GM19455 (cell line): ENCODE measurements around the gene FHIT.

ENCODE experiments used
- ATAC-seq: cut with Tn5 transposase; IDR thresholded peaks from one replicate; pipeline ENCODE4 v1.9.1; 2021; ENCODE audit not compliant: unreplicated experiment

Gene FHIT

DNA sequence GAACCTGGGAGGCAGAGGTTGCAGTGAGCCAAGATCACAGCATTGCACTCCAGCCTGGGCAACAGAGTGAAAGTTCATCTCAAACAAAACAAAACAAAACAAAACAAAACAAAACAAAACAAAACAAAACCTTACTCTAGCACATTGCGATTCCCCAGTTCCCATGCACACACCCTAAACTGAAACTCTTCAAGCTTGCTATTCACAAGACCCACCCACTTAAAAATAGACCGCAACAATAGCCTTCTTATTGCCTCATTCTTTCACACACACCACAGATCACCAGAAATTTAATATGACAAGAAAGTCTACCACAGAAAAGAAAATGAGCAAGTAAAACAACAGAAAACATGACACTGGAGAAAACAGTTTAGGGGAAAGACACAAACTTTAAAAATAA is 598.4 kb downstream of the FHIT start:
- no peak for ATAC-seq

DNA sequence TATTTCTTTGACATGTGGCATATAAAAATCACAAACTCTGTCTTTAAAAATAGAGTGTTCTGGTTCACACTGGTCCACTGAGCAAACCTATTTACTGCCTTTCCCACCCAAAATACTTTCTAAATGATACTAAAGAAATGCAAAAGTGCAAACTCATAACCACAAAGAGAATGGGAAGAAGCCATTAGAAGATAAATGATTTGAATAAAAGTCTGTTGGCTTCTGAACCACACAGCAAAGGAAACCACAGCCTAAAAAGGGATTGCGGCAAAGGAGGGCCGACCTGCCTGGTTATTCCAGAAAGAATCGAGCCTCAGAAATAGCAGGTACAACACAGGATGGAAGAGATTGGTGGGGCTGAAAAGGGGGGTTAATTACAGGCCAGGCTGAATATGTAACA is 599.5 kb downstream of the FHIT start:
- no peak for ATAC-seq

DNA sequence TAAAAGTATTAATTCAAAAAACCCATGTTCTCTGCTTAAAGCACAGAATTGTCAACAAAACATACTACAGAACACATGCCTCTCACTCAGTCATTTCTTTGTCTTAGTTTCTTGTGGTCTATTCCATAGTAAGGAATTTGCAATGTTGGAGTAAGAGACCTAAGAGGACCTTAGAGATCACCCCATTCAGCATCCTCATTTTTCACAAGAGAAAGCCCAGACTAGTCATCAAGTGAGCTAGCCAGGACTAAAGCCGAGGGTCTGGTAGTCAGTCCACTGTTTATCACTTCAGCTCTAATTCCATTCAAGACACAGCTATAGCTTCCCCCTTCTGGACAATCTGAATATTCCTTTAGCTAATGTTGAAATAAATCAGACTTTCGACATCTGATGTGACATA is 601.1 kb downstream of the FHIT start:
- ATAC-seq = no peak

DNA sequence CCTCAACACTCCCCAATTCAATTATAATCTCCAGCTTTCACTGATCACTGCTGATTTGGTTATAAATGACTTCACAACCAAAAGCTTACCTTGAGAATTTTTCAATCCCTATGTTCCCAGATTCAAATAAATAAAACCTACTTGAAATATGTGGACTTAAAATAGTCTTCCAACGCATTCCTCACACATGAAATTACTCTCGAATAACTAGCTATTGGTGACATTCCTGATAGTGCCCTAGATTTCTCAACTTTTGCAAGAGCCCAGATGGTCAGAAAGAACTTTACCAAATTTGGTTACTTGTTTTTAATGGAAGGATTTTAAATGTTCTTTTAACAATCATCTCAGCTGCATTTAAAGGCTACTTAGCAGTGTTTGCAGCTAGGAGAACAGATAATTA is 605.5 kb downstream of the FHIT start:
- ATAC-seq = no peak

DNA sequence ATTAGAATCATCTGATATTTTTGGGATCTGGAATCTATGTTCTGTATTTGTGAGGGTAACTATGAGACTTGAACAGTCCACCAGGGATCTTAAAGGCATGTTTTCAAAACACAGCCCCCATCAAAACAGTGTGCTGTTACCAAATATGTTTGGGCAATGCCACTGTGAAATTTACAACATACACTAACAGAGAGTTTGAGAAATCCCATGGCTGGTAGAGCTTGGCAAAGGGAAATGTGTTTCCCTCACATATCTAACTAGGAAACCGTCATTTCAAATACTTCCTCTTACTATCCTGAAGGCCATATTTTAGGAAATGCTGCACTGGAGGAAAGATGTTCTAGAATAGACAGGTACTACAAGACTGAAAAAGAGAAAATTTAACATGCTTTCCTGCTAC is 607.4 kb downstream of the FHIT start:
- no peak for ATAC-seq

DNA sequence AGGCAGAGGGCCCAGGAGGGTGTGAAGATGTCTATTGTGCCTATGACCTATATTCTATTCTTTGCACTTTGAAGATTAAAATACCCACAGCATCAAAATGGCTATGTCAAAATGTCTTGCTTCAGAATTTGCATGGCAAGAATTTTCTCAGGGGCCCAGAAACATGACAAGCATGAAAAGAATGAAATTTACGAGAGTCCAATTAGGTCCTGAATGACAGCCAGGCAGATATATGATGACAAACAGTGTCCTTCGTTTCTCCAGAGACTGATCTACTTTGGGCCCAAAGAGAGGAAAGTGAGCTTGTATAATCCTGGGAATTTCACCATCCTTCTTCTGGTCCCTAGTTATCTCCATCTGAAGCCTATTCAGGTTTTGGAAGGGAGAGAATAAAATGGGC is 609.9 kb downstream of the FHIT start:
- no peak for ATAC-seq

DNA sequence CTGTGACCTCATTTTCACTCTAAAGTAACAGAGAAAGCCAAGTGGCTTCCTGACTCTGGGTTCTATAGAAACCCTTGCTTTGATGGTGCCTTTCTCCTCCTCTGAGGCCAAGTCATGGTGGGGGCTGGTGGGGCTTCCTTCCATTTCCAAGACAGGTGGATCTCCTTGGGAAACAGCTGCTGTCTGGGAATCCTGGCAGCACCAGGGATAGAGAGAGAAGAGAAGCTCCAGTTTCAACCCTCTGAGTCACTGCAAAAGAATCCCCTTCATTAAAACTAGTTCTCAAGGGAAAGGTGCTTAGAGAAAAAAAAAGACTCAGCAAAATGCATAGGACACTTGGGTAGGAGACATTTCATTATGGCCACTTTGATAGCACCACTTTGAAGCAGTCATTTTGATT is 614.4 kb downstream of the FHIT start:
- no peak for ATAC-seq

DNA sequence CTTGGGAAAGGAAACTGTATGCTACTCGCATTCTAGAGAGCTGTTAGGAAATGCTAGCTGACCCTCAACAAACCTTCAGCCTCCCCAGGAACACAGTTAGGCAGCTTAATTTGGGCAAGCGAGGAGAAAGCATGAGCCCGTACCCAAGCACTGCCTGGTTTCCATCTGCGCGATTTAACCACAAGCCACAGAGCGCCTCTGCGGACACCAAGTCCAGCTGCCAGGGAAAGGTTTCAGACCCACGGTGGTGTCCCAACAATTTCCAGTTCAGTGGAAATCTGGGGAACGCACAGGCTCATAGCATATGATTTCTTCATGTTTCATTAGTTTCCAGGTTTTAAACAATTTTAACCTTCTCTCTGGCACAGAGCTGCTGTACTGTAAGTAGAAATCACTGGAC is 617.6 kb downstream of the FHIT start:
- ATAC-seq = no peak

DNA sequence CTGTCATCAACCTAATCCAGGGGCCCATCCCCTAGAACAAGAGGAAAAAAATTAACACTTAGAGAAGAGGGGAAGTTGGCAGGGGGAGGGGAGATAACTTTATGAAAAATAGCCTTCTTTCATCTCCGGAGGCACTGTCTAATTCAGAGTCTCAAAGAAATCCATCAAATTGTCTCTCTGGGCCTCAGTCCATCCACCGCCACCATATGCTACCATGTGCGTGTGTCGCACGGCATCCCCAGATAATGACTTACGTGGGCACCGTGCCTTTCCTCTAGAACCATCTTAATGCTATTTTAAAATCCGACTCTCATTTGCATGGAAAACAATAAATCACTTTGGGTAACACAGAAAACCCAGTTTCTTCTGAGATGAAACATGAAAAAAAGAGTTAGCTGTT is 619.7 kb downstream of the FHIT start:
- no peak for ATAC-seq

DNA sequence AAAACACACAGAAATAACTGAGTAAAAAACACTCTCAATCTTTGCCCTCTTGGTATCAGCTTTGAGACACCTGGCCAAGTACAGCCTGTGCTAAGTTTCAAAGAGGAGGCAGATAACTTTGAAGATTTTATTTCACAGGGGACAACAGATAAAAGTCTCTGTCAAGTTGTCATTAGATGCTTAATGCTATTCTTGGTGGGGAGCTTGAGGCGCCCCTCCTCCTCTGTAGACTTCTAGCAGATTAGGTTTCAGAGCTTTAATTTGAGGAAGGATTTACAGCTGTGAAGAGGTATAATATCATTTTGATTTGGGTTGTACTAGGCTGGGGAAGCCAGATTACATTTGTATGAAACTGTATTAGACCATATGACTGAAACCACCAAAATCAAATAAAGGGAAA is 620.3 kb downstream of the FHIT start:
- no peak for ATAC-seq

DNA sequence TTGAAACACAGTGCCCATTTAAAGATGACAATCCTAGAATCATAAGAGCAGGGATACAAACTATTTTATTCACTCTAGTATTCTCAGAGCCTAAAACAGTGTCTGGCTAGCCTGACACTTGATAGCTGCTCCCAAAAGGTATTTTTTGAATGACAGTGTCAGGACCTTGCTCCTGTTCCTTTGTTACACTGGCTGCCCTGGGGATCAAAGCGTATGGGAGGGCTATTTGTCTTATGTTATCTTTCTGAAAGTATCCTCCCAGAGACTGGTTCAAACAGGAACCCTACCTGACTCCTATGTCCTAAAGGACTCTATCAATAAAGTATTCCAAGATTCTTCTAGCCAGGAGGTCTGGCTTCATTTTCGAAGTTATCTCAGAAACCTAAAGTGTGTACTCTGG is 621.4 kb downstream of the FHIT start:
- ATAC-seq = no peak

DNA sequence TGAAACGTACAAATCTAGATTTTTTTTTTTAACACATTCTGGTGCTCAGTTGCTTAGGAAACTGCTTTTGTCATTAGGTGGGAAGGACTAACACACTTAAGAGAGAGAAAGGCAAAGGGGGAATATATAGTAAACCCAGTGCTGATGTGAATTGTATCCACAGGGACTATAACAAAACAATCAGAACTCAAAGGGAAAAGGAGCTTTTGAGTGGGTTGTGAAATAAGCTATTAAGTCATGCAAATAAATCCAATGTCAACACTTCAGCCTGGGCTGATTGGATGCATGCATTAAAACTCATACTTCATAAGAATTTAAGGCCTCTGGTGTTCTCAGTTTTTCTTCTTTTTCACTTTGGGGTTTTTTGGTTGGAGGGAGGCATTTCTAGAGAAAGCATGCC is 628.9 kb downstream of the FHIT start:
- ATAC-seq = no peak

DNA sequence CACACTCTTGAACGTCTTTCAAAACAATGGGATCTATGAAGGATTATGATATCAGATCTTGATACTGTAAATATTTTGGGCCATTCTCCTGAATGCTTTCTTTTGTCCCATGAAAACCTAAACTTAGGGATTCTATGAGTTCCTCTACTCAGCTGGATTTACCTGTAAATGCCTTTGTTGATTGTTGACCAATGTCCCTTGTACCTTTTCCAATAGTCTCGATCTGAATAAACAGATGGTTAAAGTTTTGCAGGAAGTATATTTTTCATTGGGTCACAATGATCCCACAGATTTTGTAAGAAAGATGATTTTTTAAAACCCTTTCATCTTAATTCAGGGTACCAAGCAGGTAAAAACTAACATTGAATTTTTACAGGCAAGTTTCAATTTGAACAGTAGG is 634.1 kb downstream of the FHIT start:
- no peak for ATAC-seq

DNA sequence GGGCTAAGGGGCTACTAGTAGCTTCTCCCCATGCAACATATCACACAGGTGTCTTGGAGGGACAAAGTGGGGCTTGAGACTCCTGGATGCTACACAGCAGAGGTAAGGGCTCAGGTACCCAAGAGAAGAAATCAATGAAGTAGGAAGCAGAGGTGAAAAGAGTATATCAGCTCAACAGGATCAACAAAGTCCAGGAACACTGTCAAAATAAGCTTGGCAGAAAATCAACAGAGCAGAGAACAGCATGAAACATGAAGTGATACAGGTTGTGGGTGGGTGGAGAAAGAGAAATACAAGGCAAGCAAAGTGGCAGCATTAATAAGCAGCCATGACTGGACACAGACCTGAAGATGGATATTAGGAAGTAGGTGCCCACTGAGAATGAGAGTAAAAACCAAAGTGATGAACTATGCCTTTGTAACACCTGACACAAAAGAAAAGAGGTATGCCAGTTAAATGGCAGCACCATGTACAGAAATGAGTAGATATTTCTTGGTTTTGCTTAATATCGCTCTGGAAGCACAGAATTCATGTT is 637.4 kb downstream of the FHIT start:
- ATAC-seq = no peak

DNA sequence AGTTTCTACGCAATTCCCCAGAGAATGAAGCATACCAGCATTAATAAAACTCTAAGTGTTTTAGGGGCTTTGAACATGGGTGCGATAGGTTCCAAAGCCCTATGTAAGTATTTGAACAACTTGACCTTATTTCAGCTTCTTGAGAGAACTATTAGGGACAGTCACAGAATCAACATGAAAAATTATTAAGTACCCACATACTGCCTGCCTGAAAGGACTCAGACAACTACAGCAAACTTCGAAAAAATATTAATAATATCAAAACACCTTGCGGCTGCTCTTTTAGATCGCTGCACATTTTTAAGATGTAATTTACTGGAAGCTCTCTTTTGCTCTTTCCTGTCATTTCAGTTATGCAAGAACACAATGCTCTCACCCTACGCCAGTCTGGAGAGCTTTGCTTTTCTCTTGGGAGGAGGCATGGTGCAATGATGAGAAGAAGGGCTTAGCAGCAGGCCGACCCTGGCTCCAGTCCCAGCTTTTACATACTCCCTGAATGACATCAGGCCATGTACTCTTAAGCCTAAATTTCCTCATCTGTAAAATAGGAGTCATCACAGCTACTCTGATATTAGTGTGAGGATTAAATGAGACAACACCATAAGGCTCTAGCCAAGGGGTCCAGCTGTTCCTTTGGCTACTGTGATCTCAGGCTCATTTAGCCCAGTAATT is 640.7 kb downstream of the FHIT start:
- ATAC-seq = no peak

DNA sequence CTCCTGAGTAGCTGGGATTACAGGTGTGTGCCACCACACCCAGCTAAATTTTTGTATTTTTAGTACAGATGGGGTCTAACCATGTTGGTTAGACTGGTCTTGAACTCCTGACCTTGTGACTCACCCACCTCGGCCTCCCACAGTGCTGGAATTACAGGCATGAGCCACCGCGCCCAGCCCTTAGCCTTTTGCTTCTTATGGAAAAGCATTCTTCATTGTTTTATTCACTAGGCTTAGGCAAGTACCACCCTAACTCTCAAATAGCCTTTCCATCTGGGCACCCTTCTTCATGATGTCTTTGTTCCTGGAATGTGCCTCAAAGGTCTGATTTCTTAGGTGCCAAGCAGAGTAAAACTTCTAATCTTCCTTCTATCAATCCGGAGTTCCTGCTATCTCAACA is 641.8 kb downstream of the FHIT start:
- no peak for ATAC-seq

DNA sequence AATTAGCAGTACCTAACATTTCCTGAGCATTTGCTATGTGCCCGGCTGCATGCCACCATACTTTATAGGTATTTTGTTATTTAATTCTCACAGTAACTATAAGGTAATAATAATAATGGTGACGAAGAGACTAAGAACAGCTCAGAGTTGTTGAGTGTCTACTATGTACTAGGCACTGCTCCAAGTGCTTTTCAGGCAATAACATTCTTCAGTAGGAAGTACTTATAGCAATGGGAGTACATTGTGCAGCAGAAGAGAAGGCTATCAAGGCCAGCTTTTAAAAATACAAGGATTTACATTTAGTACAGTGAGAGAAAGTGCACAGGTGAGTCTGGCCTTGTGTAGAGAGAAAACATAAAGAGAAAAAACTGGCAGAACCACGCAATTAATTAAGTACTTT is 647.4 kb downstream of the FHIT start:
- no peak for ATAC-seq

DNA sequence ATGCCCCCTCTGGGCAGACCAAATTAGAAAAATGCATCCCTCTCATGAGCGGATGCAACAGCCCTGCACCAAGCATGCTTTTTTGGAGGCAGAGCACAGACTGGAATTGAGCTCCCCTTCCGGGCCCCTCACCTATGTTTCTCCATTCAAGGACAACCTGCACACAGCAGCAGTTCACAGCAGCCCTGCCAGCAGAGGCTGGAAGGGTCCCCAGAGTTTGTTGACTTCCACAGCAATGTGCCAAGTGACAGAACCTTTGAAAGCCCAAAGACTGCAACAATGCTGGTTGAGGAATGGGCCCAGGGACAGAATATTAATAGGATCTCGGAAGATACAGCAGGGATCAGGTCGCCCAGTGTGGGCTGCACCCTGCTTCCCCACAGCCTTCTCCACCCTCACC is 650.4 kb downstream of the FHIT start:
- no peak for ATAC-seq

DNA sequence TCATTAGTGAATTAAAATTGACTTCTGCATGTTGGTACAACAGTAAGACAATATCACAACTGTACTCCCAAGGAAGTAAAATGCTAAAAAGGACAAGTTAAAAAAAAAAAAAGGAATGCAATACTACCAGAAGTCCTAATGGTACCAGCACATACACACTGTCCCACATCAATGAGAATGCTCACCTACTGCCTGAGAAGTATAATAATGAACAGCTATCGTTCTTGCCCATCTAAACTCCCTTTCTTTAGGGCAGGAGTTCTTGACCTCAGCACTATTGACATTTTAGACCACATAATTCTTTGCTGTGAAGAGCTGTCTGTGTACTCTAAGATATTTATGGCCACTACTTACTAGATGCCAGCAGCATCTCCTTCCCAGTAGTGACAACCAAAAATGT is 651.7 kb downstream of the FHIT start:
- ATAC-seq = no peak

DNA sequence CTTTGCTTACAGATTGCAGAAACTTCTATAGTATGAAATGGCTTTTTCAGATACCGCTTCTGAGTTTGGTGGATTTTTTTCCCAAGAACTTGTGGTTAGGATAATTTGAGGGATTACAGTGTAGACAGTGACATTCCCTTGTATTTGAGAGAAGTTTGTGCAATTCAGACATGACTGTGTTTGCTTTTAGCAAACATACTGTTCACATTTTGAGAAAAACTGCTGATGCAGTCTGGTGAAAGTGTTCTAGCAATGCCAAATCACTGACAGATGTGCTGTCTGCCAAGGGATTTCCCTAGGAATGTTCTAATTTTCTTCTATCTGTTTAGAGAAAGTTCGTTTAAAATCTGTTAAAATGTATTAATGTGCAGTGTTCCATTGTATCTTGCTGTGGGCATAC is 652.6 kb downstream of the FHIT start:
- ATAC-seq = no peak

DNA sequence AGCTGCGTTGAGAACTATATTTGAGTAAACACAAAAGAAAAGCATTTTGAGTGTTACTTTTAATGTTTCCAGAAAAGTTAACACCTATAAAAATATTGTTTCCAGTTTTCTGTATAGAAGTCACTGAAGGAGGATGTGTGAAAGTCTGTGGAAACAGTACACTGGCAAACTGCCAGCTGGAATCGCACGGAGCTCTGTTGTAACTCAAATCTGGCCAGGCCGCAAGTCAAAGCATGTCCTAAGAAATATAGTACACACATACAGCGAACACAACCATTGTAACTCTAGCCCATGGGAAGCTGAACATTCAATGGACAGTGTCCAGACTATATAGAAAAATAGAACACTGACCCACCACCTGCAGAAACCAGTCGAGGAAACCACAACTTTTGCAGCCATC is 657.2 kb downstream of the FHIT start:
- no peak for ATAC-seq

DNA sequence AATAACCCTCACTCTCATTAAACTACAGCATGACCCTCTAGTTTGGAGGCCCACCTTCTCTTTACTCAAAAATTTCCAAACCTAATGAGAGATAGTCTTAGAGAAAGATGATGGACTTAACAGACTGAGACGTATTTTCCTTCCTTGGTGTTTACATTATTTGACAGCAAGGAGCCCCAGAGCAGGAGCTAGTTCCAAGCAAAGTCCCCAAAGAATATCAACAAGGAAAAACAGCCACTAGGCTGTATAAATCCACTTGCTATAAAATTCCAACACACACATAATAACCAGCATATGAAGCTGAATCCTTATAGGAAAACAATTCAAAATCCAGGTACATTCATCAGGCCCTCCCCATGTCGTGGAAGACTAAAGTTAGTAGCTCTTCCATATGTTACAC is 660.0 kb downstream of the FHIT start:
- no peak for ATAC-seq

DNA sequence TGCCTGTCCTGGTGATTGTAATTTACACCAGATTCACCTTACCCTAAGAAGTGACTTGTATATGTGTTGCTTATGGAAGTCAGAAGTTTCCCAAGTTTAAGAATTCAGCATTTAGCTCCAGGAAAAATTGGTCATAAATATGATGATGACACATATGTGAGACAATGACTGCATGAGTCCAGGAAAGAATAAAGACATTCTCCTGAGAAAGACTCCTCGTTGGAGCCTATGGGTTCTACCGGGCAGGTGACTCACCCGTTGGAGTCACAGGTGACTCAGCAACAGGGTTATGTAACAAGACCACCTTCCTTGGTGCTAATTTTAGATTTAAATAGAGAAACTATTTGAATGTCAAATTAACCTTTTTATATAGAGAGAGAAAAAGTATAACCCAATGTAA is 662.4 kb downstream of the FHIT start:
- ATAC-seq = no peak
